HepG2 (cell line): ENCODE data around the gene TAF6L. TPM values are rescaled to one million over a fixed set of nuclear protein-coding genes. Genes with fewer than 3 reads are reported as not detected.
A peak's percentile ranks its signal among the peaks of the same experiment; 100 is the strongest.

Source experiments
- EP300 ChIP-seq, 3 experiments: sonication (generic) in 1 of 3; formaldehyde crosslinking in 1 of 3; IDR thresholded peaks; 2 replicates each; pipeline versions ENCODE4 v1.5.1 to v1.6.1; 2011 to 2020; ENCODE audit warnings: low read depth in 2 of 3, low read length in 2 of 3, borderline replicate concordance in 1 of 3, improper control_type of control experiment in 1 of 3, mild to moderate bottlenecking in 1 of 3, missing genetic modification reagents in 1 of 3, moderate library complexity in 1 of 3
- FOXO1 ChIP-seq: sonication (generic); formaldehyde crosslinking; IDR thresholded peaks from 2 replicates; pipeline ENCODE4 v1.4.0; 2020; ENCODE audit warnings: missing genetic modification reagents
- HCFC1 ChIP-seq: fragments of 150-350 bp; IDR thresholded peaks from 2 replicates; pipeline ENCODE4 v1.6.1; 2014; ENCODE audit warnings: low read depth, low read length
- HHEX ChIP-seq: IDR thresholded peaks from 2 replicates; pipeline ENCODE4 v1.6.1; 2016; ENCODE audit warnings: control low read depth
- KAT8 ChIP-seq: IDR thresholded peaks from 2 replicates; pipeline ENCODE4 v1.6.1; 2016; ENCODE audit warnings: missing genetic modification reagents, missing compliant biosample characterization
- KDM3A ChIP-seq: IDR thresholded peaks from 2 replicates; pipeline ENCODE4 v1.6.1; 2018; ENCODE audit warnings: low read depth, missing compliant biosample characterization
- POLR2AphosphoS5 ChIP-seq: IDR thresholded peaks from 2 replicates; pipeline ENCODE4 v1.6.1; 2012; ENCODE audit warnings: low read depth, low read length
- ZFP90 ChIP-seq: sonication (generic); formaldehyde crosslinking; IDR thresholded peaks from 2 replicates; pipeline ENCODE4 v1.8.0; 2022; ENCODE audit warnings: missing genetic modification reagents, mild to moderate bottlenecking, inconsistent platforms, borderline replicate concordance
- ZNF235 ChIP-seq: sonication (generic); formaldehyde crosslinking; IDR thresholded peaks from 2 replicates; pipeline ENCODE4 v1.8.1; 2023; ENCODE audit warnings: mild to moderate bottlenecking, missing genetic modification reagents, borderline replicate concordance
- ZNF274 ChIP-seq: sonication (generic); formaldehyde crosslinking; IDR thresholded peaks from 2 replicates; pipeline ENCODE4 v1.5.1; 2020; ENCODE audit warnings: mild to moderate bottlenecking, missing genetic modification reagents
- ZNF547 ChIP-seq: sonication (generic); formaldehyde crosslinking; IDR thresholded peaks from 2 replicates; pipeline ENCODE4 v1.5.1; 2020; ENCODE audit warnings: mild to moderate bottlenecking, missing genetic modification reagents
- ZNF570 ChIP-seq: sonication (generic); formaldehyde crosslinking; IDR thresholded peaks from 2 replicates; pipeline ENCODE4 v1.4.0; 2020; ENCODE audit warnings: mild to moderate bottlenecking, missing genetic modification reagents, borderline replicate concordance
- ZNF607 ChIP-seq: sonication (generic); formaldehyde crosslinking; IDR thresholded peaks from 2 replicates; pipeline ENCODE4 v1.5.1; 2020; ENCODE audit warnings: missing genetic modification reagents, mild to moderate bottlenecking, borderline replicate concordance
- ZNF766 ChIP-seq: sonication (generic); formaldehyde crosslinking; IDR thresholded peaks from 2 replicates; pipeline ENCODE4 v1.5.0; 2020; ENCODE audit warnings: missing genetic modification reagents, borderline replicate concordance
- ZNF816 ChIP-seq: sonication (generic); formaldehyde crosslinking; IDR thresholded peaks from 2 replicates; pipeline ENCODE4 v1.8.0; 2022; ENCODE audit warnings: missing genetic modification reagents, mild to moderate bottlenecking, borderline replicate concordance
- ZSCAN22 ChIP-seq: sonication (generic); formaldehyde crosslinking; IDR thresholded peaks from 2 replicates; pipeline ENCODE4 v1.4.0; 2020; ENCODE audit warnings: mild to moderate bottlenecking, missing genetic modification reagents
- polyA plus RNA-seq, 8 experiments: library from polyadenylated mRNA; depleted of rRNA in 3 of 8; stranded (reverse) in 7 of 8; unstranded in 1 of 8; fragments of >200 nt; fragmentation: Illumina TruSeq in 4 of 8; extraction: Trizol in 4 of 8; gene quantifications; 2 replicates each; pipeline versions ENCODE4 v1.2.1 to v1.2.3, GENCODE V29; 2011 to 2016; ENCODE audit warnings: low read depth in 4 of 8, missing spikeins in 1 of 8, mixed read lengths in 1 of 8; ENCODE audit not compliant: insufficient read depth in 1 of 8
- total RNA-seq, 5 experiments: library from RNA; depleted of rRNA; stranded (reverse); fragments of >200 nt; fragmentation: Illumina TruSeq; extraction: Trizol; gene quantifications; 2 replicates each; pipeline ENCODE4 v1.2.3, GENCODE V29; 2016; ENCODE audit warnings: low read depth in 1 of 5
- TF ChIP-seq, protein P1 (sequence below): sonication (generic); formaldehyde crosslinking; IDR thresholded peaks from 2 replicates; pipeline ENCODE4 v1.8.1; 2023; ENCODE audit warnings: missing genetic modification reagents, inconsistent platforms, borderline replicate concordance
- TF ChIP-seq, protein P2 (sequence below): sonication (generic); formaldehyde crosslinking; IDR thresholded peaks from 2 replicates; pipeline ENCODE4 v1.8.1; 2023; ENCODE audit warnings: mild to moderate bottlenecking, missing genetic modification reagents
- TF ChIP-seq, protein P3 (sequence below): fragments of 450-650 bp; IDR thresholded peaks from 2 replicates; pipeline ENCODE4 v1.6.1; 2017; ENCODE audit warnings: mild to moderate bottlenecking
- TF ChIP-seq, protein P4 (sequence below): sonication (generic); formaldehyde crosslinking; IDR thresholded peaks from 2 replicates; pipeline ENCODE4 v1.4.0; 2020; ENCODE audit warnings: missing genetic modification reagents, low read depth, mild to moderate bottlenecking, borderline replicate concordance

TAF6L gene
- total and polyA plus RNA-seq, 2 of the 13 experiments (the other 11 are each of a cell fraction or from before 2014, with no cell fraction given) = 12.6 to 19.4 TPM

DNA sequence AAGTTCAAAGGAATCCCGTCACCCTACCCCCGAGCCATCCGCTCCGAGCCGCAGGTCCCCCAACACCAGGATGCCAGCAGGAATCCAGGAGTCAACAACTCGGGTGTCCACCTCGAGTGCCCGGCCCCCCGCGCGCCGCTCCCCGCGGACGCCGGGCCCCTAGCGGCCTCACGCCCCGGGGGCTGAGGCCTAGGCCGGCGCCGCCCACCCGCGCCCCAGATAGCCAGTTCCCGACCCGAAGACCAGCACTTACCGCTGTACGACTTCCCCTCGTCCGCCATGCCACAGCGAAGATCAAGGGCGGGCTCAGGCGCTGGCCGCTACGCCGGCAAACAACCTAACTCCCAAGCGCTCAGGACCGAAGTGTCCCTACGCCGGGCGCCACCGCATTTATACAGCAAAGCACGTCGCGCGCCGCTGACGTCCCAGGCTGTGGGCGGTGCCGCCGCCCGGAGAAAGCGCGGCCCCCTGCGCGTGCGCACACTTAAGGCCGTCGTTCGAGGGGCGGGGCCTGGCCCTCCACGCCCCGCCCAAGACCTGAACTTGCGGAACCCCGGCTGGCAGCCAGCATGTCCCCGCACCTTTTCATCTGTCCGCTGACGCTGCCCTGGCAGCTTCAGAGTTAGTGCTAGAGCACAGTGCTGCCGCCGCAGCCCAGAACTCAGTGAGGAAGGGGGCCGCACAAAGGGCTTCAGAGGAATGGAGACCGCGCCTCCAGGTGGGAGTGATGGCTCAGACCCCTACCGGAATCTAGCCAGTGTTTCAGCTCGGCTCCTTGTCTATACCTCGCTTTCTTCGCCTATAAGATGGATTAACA is 34.1 kb downstream of the TAF6L start, which contains the start of gene NXF1 (continued):
- TF ChIP-seq, protein P1, sequence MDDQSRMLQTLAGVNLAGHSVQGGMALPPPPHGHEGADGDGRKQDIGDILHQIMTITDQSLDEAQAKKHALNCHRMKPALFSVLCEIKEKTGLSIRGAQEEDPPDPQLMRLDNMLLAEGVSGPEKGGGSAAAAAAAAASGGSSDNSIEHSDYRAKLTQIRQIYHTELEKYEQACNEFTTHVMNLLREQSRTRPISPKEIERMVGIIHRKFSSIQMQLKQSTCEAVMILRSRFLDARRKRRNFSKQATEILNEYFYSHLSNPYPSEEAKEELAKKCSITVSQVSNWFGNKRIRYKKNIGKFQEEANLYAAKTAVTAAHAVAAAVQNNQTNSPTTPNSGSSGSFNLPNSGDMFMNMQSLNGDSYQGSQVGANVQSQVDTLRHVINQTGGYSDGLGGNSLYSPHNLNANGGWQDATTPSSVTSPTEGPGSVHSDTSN (CRISPR knock-in tag) = peak; percentile 18; the same call in 1 of the 2 replicates
- peak; percentile 91; the same call in 1 of the 2 replicates for TF ChIP-seq ZNF235
- TF ChIP-seq, protein P2, sequence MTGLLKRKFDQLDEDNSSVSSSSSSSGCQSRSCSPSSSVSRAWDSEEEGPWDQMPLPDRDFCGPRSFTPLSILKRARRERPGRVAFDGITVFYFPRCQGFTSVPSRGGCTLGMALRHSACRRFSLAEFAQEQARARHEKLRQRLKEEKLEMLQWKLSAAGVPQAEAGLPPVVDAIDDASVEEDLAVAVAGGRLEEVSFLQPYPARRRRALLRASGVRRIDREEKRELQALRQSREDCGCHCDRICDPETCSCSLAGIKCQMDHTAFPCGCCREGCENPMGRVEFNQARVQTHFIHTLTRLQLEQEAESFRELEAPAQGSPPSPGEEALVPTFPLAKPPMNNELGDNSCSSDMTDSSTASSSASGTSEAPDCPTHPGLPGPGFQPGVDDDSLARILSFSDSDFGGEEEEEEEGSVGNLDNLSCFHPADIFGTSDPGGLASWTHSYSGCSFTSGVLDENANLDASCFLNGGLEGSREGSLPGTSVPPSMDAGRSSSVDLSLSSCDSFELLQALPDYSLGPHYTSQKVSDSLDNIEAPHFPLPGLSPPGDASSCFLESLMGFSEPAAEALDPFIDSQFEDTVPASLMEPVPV (CRISPR knock-in tag) = 0 out of 2 replicates have a peak, but pooled peaks have one; percentile 60
- TF ChIP-seq ZNF607 = no peak; the same call in 1 of the 2 replicates
- peak; percentile 77; the same call in 1 of the 2 replicates for TF ChIP-seq ZNF274
- TF ChIP-seq ZNF570 (CRISPR knock-in tag) = no peak
- no peak for TF ChIP-seq EP300 (IDR thresholded peaks at IDR 0.05; ENCODE audit: low read depth in 2 of 2, low read length in 2 of 2)
- peak; percentile 26; the same call in 1 of the 2 replicates for TF ChIP-seq EP300 (CRISPR knock-in tag; IDR thresholded peaks at IDR 0.05; ENCODE audit: borderline replicate concordance)
- no peak for TF ChIP-seq HHEX (CRISPR knock-in tag)
- TF ChIP-seq, protein P3, sequence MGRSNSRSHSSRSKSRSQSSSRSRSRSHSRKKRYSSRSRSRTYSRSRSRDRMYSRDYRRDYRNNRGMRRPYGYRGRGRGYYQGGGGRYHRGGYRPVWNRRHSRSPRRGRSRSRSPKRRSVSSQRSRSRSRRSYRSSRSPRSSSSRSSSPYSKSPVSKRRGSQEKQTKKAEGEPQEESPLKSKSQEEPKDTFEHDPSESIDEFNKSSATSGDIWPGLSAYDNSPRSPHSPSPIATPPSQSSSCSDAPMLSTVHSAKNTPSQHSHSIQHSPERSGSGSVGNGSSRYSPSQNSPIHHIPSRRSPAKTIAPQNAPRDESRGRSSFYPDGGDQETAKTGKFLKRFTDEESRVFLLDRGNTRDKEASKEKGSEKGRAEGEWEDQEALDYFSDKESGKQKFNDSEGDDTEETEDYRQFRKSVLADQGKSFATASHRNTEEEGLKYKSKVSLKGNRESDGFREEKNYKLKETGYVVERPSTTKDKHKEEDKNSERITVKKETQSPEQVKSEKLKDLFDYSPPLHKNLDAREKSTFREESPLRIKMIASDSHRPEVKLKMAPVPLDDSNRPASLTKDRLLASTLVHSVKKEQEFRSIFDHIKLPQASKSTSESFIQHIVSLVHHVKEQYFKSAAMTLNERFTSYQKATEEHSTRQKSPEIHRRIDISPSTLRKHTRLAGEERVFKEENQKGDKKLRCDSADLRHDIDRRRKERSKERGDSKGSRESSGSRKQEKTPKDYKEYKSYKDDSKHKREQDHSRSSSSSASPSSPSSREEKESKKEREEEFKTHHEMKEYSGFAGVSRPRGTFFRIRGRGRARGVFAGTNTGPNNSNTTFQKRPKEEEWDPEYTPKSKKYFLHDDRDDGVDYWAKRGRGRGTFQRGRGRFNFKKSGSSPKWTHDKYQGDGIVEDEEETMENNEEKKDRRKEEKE = no peak
- peak; percentile 85; the same call in 1 of the 2 replicates for TF ChIP-seq ZFP90 (CRISPR knock-in tag)
- TF ChIP-seq ZNF816 (CRISPR knock-in tag) = peak; percentile 93
- TF ChIP-seq ZNF547 = peak; percentile 81
- TF ChIP-seq HCFC1 = peak; percentile 45; the same call in 1 of the 2 replicates
- peak; percentile 100 for TF ChIP-seq POLR2AphosphoS5
- peak; percentile 76; the same call in 1 of the 2 replicates for TF ChIP-seq ZNF766 (CRISPR knock-in tag)
- TF ChIP-seq KAT8 (CRISPR knock-in tag) = peak; percentile 95
- TF ChIP-seq KDM3A (CRISPR knock-in tag) = peak; percentile 83
- TF ChIP-seq ZSCAN22 (CRISPR knock-in tag) = no peak
- TF ChIP-seq, protein P4, sequence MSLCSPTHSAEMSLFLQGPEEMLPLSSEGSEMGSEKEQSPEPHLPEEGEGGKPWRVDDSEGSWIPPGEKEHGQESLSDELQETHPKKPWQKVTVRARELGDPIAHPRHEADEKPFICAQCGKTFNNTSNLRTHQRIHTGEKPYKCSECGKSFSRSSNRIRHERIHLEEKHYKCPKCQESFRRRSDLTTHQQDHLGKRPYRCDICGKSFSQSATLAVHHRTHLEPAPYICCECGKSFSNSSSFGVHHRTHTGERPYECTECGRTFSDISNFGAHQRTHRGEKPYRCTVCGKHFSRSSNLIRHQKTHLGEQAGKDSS (CRISPR knock-in tag) = peak; percentile 96; the same call in 1 of the 2 replicates
- 0 out of 2 replicates have a peak, but pooled peaks have one; percentile 51 for TF ChIP-seq FOXO1
